ENCODE results near the gene SUMO1. TPM values are rescaled to one million over a fixed set of nuclear protein-coding genes. Genes with fewer than 3 reads are reported as not detected.

SUMO1 gene
- total and polyA plus RNA-seq, 9 of the 15 experiments (the other 6 are each of a cell fraction or from before 2014, with no cell fraction given), result 63.7 to 292 (median 92.0) TPM

DNA sequence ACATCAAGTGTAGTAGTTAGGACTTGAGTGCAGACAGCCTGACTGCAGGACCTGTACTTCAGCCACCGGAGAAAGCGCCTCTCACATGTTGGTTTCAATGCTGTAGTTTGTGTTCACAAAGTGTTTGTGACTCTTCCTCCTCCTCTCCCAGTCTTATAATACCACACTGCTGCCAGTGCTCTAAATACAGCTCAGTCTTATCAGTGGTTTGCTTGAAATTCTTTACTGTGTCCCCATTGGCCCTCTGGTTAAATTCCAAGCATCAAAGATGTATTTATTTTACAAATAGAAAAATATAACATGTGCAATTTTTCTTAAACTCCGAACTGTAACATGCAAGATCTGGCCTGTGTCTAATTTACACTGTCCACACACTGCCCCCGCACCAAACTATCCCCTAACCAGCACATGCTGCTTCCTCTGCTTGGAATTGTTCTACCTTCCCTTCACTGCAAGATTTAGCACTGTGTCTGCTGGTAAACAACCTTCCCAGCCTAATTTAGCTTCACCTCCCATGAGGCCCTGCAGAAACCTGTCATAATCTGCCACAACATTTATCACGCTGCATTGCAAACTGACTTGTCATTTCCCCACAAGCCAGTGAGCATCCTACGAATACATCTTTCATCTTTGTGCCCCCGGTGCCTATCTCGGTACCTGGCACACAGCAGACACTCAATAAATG is 77.1 kb downstream of the SUMO1 start (continued):
- TF ChIP-seq, protein P1, sequence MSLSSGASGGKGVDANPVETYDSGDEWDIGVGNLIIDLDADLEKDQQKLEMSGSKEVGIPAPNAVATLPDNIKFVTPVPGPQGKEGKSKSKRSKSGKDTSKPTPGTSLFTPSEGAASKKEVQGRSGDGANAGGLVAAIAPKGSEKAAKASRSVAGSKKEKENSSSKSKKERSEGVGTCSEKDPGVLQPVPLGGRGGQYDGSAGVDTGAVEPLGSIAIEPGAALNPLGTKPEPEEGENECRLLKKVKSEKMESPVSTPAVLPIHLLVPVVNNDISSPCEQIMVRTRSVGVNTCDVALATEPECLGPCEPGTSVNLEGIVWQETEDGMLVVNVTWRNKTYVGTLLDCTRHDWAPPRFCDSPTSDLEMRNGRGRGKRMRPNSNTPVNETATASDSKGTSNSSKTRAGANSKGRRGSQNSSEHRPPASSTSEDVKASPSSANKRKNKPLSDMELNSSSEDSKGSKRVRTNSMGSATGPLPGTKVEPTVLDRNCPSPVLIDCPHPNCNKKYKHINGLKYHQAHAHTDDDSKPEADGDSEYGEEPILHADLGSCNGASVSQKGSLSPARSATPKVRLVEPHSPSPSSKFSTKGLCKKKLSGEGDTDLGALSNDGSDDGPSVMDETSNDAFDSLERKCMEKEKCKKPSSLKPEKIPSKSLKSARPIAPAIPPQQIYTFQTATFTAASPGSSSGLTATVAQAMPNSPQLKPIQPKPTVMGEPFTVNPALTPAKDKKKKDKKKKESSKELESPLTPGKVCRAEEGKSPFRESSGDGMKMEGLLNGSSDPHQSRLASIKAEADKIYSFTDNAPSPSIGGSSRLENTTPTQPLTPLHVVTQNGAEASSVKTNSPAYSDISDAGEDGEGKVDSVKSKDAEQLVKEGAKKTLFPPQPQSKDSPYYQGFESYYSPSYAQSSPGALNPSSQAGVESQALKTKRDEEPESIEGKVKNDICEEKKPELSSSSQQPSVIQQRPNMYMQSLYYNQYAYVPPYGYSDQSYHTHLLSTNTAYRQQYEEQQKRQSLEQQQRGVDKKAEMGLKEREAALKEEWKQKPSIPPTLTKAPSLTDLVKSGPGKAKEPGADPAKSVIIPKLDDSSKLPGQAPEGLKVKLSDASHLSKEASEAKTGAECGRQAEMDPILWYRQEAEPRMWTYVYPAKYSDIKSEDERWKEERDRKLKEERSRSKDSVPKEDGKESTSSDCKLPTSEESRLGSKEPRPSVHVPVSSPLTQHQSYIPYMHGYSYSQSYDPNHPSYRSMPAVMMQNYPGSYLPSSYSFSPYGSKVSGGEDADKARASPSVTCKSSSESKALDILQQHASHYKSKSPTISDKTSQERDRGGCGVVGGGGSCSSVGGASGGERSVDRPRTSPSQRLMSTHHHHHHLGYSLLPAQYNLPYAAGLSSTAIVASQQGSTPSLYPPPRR (CRISPR knock-in tag; IDR thresholded peaks at IDR 0.05; ENCODE audit: borderline replicate concordance), result no peak
- TF ChIP-seq RBM39 (optimal IDR thresholded peaks at IDR 0.05; ENCODE audit: low read depth, low read length) (no peak), PHTF2 (CRISPR knock-in tag; IDR thresholded peaks at IDR 0.05) (no peak)
- TF ChIP-seq, protein P2, sequence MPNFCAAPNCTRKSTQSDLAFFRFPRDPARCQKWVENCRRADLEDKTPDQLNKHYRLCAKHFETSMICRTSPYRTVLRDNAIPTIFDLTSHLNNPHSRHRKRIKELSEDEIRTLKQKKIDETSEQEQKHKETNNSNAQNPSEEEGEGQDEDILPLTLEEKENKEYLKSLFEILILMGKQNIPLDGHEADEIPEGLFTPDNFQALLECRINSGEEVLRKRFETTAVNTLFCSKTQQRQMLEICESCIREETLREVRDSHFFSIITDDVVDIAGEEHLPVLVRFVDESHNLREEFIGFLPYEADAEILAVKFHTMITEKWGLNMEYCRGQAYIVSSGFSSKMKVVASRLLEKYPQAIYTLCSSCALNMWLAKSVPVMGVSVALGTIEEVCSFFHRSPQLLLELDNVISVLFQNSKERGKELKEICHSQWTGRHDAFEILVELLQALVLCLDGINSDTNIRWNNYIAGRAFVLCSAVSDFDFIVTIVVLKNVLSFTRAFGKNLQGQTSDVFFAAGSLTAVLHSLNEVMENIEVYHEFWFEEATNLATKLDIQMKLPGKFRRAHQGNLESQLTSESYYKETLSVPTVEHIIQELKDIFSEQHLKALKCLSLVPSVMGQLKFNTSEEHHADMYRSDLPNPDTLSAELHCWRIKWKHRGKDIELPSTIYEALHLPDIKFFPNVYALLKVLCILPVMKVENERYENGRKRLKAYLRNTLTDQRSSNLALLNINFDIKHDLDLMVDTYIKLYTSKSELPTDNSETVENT (CRISPR knock-in tag; IDR thresholded peaks at IDR 0.05), result no peak

Data from K562 (cell line).